CD14-positive monocyte (primary cell): ENCODE measurements around the gene LY86. TPM values are rescaled to one million over a fixed set of nuclear protein-coding genes. Genes with fewer than 3 reads are reported as not detected.

Source experiments
- DNase-seq, 3 donors: peaks; one replicate each; pipeline ENCODE4 v3.0.0-alpha.2; 2011 to 2022
- H2AFZ ChIP-seq: 2 replicates; pipeline ENCODE4 v1.6.0; 2012; ENCODE audit warnings: mild to moderate bottlenecking, low read depth, low read length, inconsistent platforms; ENCODE audit not compliant: insufficient read depth, poor library complexity, severe bottlenecking
- H3K27ac ChIP-seq, 2 donors: 1 replicate in 1 of 2; 2 replicates in 1 of 2; pipeline ENCODE4 v1.5.1; 2012 to 2013; ENCODE audit warnings: low read length in 2 of 2, control low read depth in 1 of 2, inconsistent platforms in 1 of 2, low read depth in 1 of 2, mild to moderate bottlenecking in 1 of 2
- H3K27me3 ChIP-seq, 2 donors: one replicate each; pipeline versions ENCODE4 v1.6.0 to v1.6.1; 2011 to 2013; ENCODE audit warnings: low read length in 2 of 2; ENCODE audit not compliant: control insufficient read depth in 2 of 2, insufficient read depth in 2 of 2
- H3K36me3 ChIP-seq, 2 donors: replicated peaks in 1 of 2; 1 replicate in 1 of 2; 2 replicates in 1 of 2; pipeline versions ENCODE4 v1.5.1 to v1.6.1; 2012 to 2013; ENCODE audit warnings: low read length in 2 of 2, control low read depth in 1 of 2, inconsistent platforms in 1 of 2, mild to moderate bottlenecking in 1 of 2; ENCODE audit not compliant: insufficient read depth in 2 of 2, control insufficient read depth in 1 of 2
- H3K4me1 ChIP-seq, 2 donors: 1 replicate in 1 of 2; 2 replicates in 1 of 2; pipeline versions ENCODE4 v1.5.1 to v1.6.1; 2012 to 2013; ENCODE audit warnings: low read length in 2 of 2, control low read depth in 1 of 2, inconsistent platforms in 1 of 2, mild to moderate bottlenecking in 1 of 2, moderate library complexity in 1 of 2; ENCODE audit not compliant: insufficient read depth in 2 of 2, control insufficient read depth in 1 of 2
- H3K4me2 ChIP-seq: replicated peaks from 2 replicates; pipeline ENCODE3; 2012; ENCODE audit warnings: low read length, moderate library complexity, mild to moderate bottlenecking; ENCODE audit not compliant: poor library complexity, severe bottlenecking; ENCODE audit errors: extremely low read depth
- H3K4me3 ChIP-seq, 3 experiments: fragments of 200-600 bp in 1 of 3; sonication (generic) in 1 of 3; replicated peaks in 1 of 3; 1 replicate in 2 of 3; 2 replicates in 1 of 3; pipeline ENCODE4 v1.5.1; 2011 to 2013; ENCODE audit warnings: low read length in 3 of 3, mild to moderate bottlenecking in 3 of 3, control low read depth in 2 of 3, low read depth in 2 of 3, inconsistent platforms in 1 of 3, moderate library complexity in 1 of 3
- H3K79me2 ChIP-seq: 2 replicates; pipeline ENCODE4 v1.6.0; 2012; ENCODE audit warnings: mild to moderate bottlenecking, control low read depth, inconsistent platforms, low read length, moderate library complexity; ENCODE audit not compliant: insufficient read depth
- H3K9ac ChIP-seq: 2 replicates; pipeline ENCODE4 v1.6.0; 2017; ENCODE audit warnings: low read length, mild to moderate bottlenecking; ENCODE audit not compliant: insufficient read depth, poor library complexity, severe bottlenecking
- H3K9me3 ChIP-seq, 2 donors: replicated peaks in 1 of 2; 1 replicate in 1 of 2; 2 replicates in 1 of 2; pipeline versions ENCODE4 v1.5.1 to v1.6.1; 2012 to 2013; ENCODE audit warnings: low read length in 2 of 2, control low read depth in 1 of 2; ENCODE audit not compliant: control insufficient read depth in 1 of 2, insufficient read depth in 1 of 2
- H4K20me1 ChIP-seq: 2 replicates; pipeline ENCODE4 v1.6.0; 2012; ENCODE audit warnings: mild to moderate bottlenecking, low read length, control low read depth, moderate library complexity; ENCODE audit not compliant: insufficient read depth
- H3K27ac Mint-ChIP-seq, 7 donors: one replicate each; pipeline ENCODE4 v1.8.0; 2020; ENCODE audit warnings: mild to moderate bottlenecking in 7 of 7, mixed read lengths in 7 of 7, moderate library complexity in 6 of 7, inconsistent platforms in 2 of 7
- H3K27me3 Mint-ChIP-seq, 3 donors: one replicate each; pipeline ENCODE4 v1.8.0; 2021 to 2022; ENCODE audit warnings: low read depth in 3 of 3, mild to moderate bottlenecking in 3 of 3, mixed read lengths in 3 of 3, moderate library complexity in 3 of 3, inconsistent platforms in 1 of 3
- H3K36me3 Mint-ChIP-seq, 2 donors: one replicate each; pipeline ENCODE4 v1.8.0; 2020; ENCODE audit warnings: mixed read lengths in 2 of 2, inconsistent platforms in 1 of 2, mild to moderate bottlenecking in 1 of 2
- H3K4me1 Mint-ChIP-seq: one replicate; pipeline ENCODE4 v1.8.0; 2020; ENCODE audit warnings: mild to moderate bottlenecking, mixed read lengths
- H3K4me3 Mint-ChIP-seq, 2 donors: one replicate each; pipeline ENCODE4 v1.8.0; 2020; ENCODE audit warnings: mild to moderate bottlenecking in 2 of 2, mixed read lengths in 2 of 2, moderate library complexity in 1 of 2
- H3K9me3 Mint-ChIP-seq, 7 donors: one replicate each; pipeline ENCODE4 v1.8.0; 2020 to 2022; ENCODE audit warnings: mixed read lengths in 7 of 7, mild to moderate bottlenecking in 6 of 7, moderate library complexity in 6 of 7, inconsistent platforms in 2 of 7
- WGBS: methylation state at CpG from one replicate; pipeline ENCODE4 v1.1.5; 2013; ENCODE audit warnings: missing lambda C conversion rate; ENCODE audit not compliant: insufficient coverage; 5-methylcytosine and 5-hydroxymethylcytosine counted together
- intact Hi-C, 2 donors: fragments of 100-400 bp; cut with micrococcal nuclease; formaldehyde crosslinking; loops; one replicate each; pipeline versions ENCODE4 v1.15.0 to v1.15.1; 2023
- polyA plus RNA-seq, 3 donors: library from polyadenylated mRNA; depleted of rRNA in 1 of 3; unstranded in 2 of 3; stranded (reverse) in 1 of 3; fragments of 300-500 nt in 2 of 3; fragments of >200 nt in 1 of 3; fragmentation: Illumina TruSeq in 2 of 3; gene quantifications; 1 replicate in 2 of 3; 2 replicates in 1 of 3; pipeline ENCODE4 v1.2.3, GENCODE V29; 2012 to 2021
- TF ChIP-seq, protein P1 (sequence below): fragments of 200-600 bp; IDR thresholded peaks from one replicate; pipeline ENCODE4 v1.8.0; 2022; ENCODE audit warnings: antibody characterized with exemption, mild to moderate bottlenecking

The LY86 gene
- polyA plus RNA-seq, 3 donors, result 166 to 609 (median 454) TPM

DNA sequence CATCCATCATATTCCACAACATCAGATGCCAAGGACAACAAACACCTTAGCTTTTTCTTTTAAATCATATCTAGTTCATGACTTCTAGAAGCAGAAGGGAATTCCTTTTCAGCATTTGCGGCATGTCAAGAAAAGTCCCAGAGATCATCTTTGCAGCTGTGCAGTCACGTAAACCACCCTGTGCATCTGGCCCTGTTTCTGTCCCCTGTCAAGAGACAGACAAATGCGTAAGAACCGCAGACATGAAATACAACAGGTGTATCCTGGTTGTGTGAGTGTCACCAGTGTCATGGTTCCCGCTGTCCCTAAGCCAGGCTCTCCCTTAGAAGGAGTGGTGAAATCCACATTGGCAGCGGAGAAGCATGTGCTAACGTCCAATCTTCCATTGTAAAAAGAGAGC, 28.1 kb downstream of the LY86 start:
- Histone ChIP-seq H4K20me1 (peaks cover 50% of the 10 kb centered on the region), H3K27me3 (no peaks in the 10 kb centered on the region), H3K4me2 (no peak overlapping the region), H3K27ac (no peak overlapping the region), H3K9me3 (no peaks in the 10 kb centered on the region), H3K9ac (no peak overlapping the region), H3K4me1 (peaks cover 8 to 9% of the 10 kb centered on the region in 2 donors), H3K4me3 (no peak overlapping the region), H3K79me2 (peaks cover 10% of the 10 kb centered on the region), H2AFZ (no peak overlapping the region), H3K36me3 (peaks cover 7 to 13% of the 10 kb centered on the region in 2 donors)
- Mint-ChIP-seq H3K27me3 (peaks cover 0 to 3% (median 2%) of the 10 kb centered on the region in 3 donors), H3K4me3 (no peak overlapping the region), H3K36me3 (peaks cover 26 to 52% of the 10 kb centered on the region in 2 donors), H3K27ac (peak overlapping the region in 2 of 7 donors; percentile 39 to 40), H3K4me1 (peaks cover 17% of the 10 kb centered on the region), H3K9me3 (peaks cover 0 to 5% (median 0%) of the 10 kb centered on the region in 7 donors)
- 95% methylated on average over 3 of the region's 7 CpGs for WGBS
- intact Hi-C loops, result no loop called here
- DNase-seq, result no peak
- TF ChIP-seq, protein P1, sequence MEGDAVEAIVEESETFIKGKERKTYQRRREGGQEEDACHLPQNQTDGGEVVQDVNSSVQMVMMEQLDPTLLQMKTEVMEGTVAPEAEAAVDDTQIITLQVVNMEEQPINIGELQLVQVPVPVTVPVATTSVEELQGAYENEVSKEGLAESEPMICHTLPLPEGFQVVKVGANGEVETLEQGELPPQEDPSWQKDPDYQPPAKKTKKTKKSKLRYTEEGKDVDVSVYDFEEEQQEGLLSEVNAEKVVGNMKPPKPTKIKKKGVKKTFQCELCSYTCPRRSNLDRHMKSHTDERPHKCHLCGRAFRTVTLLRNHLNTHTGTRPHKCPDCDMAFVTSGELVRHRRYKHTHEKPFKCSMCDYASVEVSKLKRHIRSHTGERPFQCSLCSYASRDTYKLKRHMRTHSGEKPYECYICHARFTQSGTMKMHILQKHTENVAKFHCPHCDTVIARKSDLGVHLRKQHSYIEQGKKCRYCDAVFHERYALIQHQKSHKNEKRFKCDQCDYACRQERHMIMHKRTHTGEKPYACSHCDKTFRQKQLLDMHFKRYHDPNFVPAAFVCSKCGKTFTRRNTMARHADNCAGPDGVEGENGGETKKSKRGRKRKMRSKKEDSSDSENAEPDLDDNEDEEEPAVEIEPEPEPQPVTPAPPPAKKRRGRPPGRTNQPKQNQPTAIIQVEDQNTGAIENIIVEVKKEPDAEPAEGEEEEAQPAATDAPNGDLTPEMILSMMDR, result no peak

DNA sequence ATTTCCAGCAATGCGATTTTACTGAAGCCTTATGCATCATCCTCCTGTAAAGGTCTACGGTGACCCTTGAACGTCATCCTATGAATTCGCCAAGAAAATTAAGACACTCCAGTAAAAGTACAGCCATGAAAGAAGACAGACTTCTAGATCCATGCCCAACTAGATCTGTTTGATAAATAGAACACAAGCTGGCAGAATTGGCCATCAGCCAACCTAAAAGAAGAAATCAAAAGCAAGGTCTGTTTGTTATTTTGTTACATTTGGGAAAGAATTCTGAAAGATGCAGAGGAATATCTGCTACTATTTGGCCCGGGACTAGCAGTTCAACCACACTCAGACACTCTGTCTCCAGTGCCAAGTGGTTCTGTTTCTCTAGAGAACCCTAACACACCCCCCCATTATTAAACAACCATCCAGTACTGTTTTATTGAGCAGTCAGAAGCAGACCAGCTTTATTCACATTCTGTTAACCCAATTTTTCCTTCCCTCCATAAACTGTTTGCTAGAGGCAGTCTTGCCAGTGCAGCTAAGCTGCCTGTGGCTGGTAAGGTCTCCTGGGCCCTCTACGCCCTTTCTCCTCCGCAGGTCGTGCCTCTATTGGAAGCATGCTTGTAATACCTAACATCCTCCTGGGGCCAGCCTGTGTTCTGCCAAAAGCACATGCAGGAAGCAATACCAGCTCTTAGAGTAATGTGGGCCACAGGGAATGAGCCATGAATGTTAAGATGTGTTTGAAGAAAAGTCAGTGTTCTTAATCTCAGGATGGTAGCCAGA, 30.7 kb downstream of the LY86 start:
- TF ChIP-seq, protein P1, result no peak
- no peak overlapping the region for H3K4me3 Mint-ChIP-seq
- H3K27me3 Mint-ChIP-seq, result peaks cover 0 to 4% (median 2%) of the 10 kb centered on the region in 3 donors
- H3K4me1 Mint-ChIP-seq, result peaks cover 17% of the 10 kb centered on the region
- Histone ChIP-seq H3K79me2 (peaks cover 5% of the 10 kb centered on the region), H3K9ac (no peak overlapping the region), H3K27ac (no peak overlapping the region), H3K36me3 (peaks cover 13 to 27% of the 10 kb centered on the region in 2 donors), H4K20me1 (peaks cover 43% of the 10 kb centered on the region), H3K9me3 (no peaks in the 10 kb centered on the region), H3K4me3 (no peak overlapping the region), H3K4me1 (peaks cover 8 to 9% of the 10 kb centered on the region in 2 donors), H3K4me2 (no peak overlapping the region), H2AFZ (no peak overlapping the region), H3K27me3 (no peaks in the 10 kb centered on the region)
- H3K9me3 Mint-ChIP-seq, result no peaks in the 10 kb centered on the region
- DNase-seq, result no peak
- H3K27ac Mint-ChIP-seq, result no peak overlapping the region
- 93% methylated on average over 6 of the region's 8 CpGs for WGBS
- intact Hi-C loops, result no loop called here
- peaks cover 33 to 51% of the 10 kb centered on the region in 2 donors for H3K36me3 Mint-ChIP-seq
